SK-N-SH treated with all-trans-retinoic acid at 6 μM for 48 hours (cell line): ENCODE data around the gene PBX1.

Experiments
- ATAC-seq: fragments of 200-7000 bp; cut with Tn5 transposase; 3 replicates; pipeline ENCODE4 v1.9.1; 2020; ENCODE audit warnings: mild to moderate bottlenecking, moderate library complexity
- ARNTL ChIP-seq: fragments of 450-650 bp; formaldehyde crosslinking; IDR thresholded peaks from 2 replicates; pipeline ENCODE4 v1.5.0; 2020; ENCODE audit warnings: low read depth, mild to moderate bottlenecking, moderate library complexity, borderline replicate concordance
- BACH2 ChIP-seq: fragments of 250-450 bp; sonication (Bioruptor Pico); IDR thresholded peaks from 2 replicates; pipeline ENCODE4 v1.9.0; 2021; ENCODE audit warnings: mild to moderate bottlenecking, borderline replicate concordance
- CSDC2 ChIP-seq: fragments of 250-450 bp; sonication (Bioruptor Pico); IDR thresholded peaks from 2 replicates; pipeline ENCODE4 v1.5.0; 2020; ENCODE audit warnings: mild to moderate bottlenecking, moderate library complexity
- ESRRG ChIP-seq: fragments of 250-450 bp; sonication (Bioruptor Pico); IDR thresholded peaks from 2 replicates; pipeline ENCODE4 v1.6.1; 2021; ENCODE audit warnings: mild to moderate bottlenecking
- GLIS3 ChIP-seq: fragments of 250-450 bp; sonication (Bioruptor Pico); IDR thresholded peaks from 2 replicates; pipeline ENCODE4 v1.5.0; 2020; ENCODE audit warnings: mild to moderate bottlenecking, moderate library complexity
- ISL1 ChIP-seq: fragments of 250-450 bp; sonication (Bioruptor Pico); IDR thresholded peaks from 2 replicates; pipeline ENCODE4 v2.1.2; 2022; ENCODE audit warnings: mild to moderate bottlenecking, moderate library complexity
- OSR1 ChIP-seq: fragments of 250-450 bp; sonication (Bioruptor Pico); IDR thresholded peaks from 2 replicates; pipeline ENCODE4 v1.8.0; 2022; ENCODE audit warnings: moderate library complexity, mild to moderate bottlenecking, inconsistent platforms
- PPARA ChIP-seq: fragments of 250-450 bp; sonication (Bioruptor Pico); IDR thresholded peaks from 2 replicates; pipeline ENCODE4 v1.5.0; 2020; ENCODE audit warnings: mild to moderate bottlenecking, borderline replicate concordance
- RARB ChIP-seq: fragments of 250-450 bp; sonication (Bioruptor Pico); IDR thresholded peaks from 2 replicates; pipeline ENCODE4 v1.8.0; 2021; ENCODE audit warnings: mild to moderate bottlenecking, moderate library complexity
- SNAI2 ChIP-seq: fragments of 250-450 bp; sonication (Bioruptor Pico); IDR thresholded peaks from 2 replicates; pipeline ENCODE4 v1.5.0; 2020; ENCODE audit warnings: mild to moderate bottlenecking, moderate library complexity
- TCF4 ChIP-seq: fragments of 250-450 bp; sonication (Bioruptor Pico); IDR thresholded peaks from 2 replicates; pipeline ENCODE4 v1.8.0; 2021; ENCODE audit warnings: mild to moderate bottlenecking, moderate library complexity, borderline replicate concordance
- ZC3H10 ChIP-seq: fragments of 250-450 bp; sonication (Bioruptor Pico); IDR thresholded peaks from 2 replicates; pipeline ENCODE4 v1.5.1; 2021; ENCODE audit warnings: mild to moderate bottlenecking, moderate library complexity
- ZFP3 ChIP-seq: fragments of 250-450 bp; sonication (Bioruptor Pico); IDR thresholded peaks from 2 replicates; pipeline ENCODE4 v1.5.0; 2020; ENCODE audit warnings: mild to moderate bottlenecking, moderate library complexity
- ZFP30 ChIP-seq: fragments of 450-650 bp; formaldehyde crosslinking; IDR thresholded peaks from 2 replicates; pipeline ENCODE4 v1.5.0; 2022; ENCODE audit warnings: mild to moderate bottlenecking, moderate library complexity
- ZNF565 ChIP-seq: fragments of 450-650 bp; formaldehyde crosslinking; conservative IDR thresholded peaks from 2 replicates; pipeline ENCODE4 v1.5.0; 2020; ENCODE audit warnings: low read depth, mild to moderate bottlenecking, moderate library complexity
- ZNF70 ChIP-seq: fragments of 450-650 bp; formaldehyde crosslinking; IDR thresholded peaks from 2 replicates; pipeline ENCODE4 v1.5.0; 2020; ENCODE audit warnings: mild to moderate bottlenecking, moderate library complexity
- ZNF8 ChIP-seq: fragments of 450-650 bp; formaldehyde crosslinking; IDR thresholded peaks from 2 replicates; pipeline ENCODE4 v1.5.0; 2020; ENCODE audit warnings: mild to moderate bottlenecking, moderate library complexity
- TF ChIP-seq, protein P1 (sequence below): fragments of 250-450 bp; sonication (Bioruptor Pico); IDR thresholded peaks from 2 replicates; pipeline ENCODE4 v1.8.0; 2020; ENCODE audit warnings: mild to moderate bottlenecking, moderate library complexity, borderline replicate concordance
- TF ChIP-seq, protein P2 (sequence below): fragments of 250-450 bp; sonication (Bioruptor Pico); IDR thresholded peaks from 2 replicates; pipeline ENCODE4 v1.5.1; 2021; ENCODE audit warnings: mild to moderate bottlenecking, moderate library complexity
- TF ChIP-seq, protein P3 (sequence below): fragments of 250-450 bp; sonication (Bioruptor Pico); IDR thresholded peaks from 2 replicates; pipeline ENCODE4 v1.5.0; 2020; ENCODE audit warnings: mild to moderate bottlenecking, moderate library complexity
- TF ChIP-seq, protein P4 (sequence below): fragments of 250-450 bp; sonication (Bioruptor Pico); IDR thresholded peaks from 2 replicates; pipeline ENCODE4 v1.5.1; 2020; ENCODE audit warnings: low read depth, mild to moderate bottlenecking, moderate library complexity

The PBX1 gene

DNA sequence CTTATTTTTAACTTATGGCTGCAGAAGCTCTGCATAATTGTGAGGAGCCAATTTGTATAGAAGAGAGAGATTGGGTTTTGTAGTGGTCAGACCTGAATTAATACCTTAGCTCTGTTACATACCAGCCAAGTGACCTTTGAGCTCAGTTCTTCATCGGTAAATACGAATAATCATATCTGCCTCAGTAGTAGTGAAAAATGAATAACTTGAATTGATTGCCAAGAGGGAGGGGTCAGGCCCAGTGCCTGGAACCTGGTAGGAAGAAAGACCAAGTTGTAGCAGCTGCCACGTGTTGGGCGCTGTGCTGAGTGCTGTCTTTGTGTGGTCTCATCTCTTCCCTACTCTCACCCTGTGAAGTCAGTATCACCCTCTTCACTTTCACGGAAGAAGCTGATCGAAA, 247.5 kb downstream of the PBX1 start:
- no peak for TF ChIP-seq SNAI2 (CRISPR knock-in tag)
- TF ChIP-seq ISL1 (CRISPR knock-in tag), result no peak
- TF ChIP-seq TCF4, result no peak
- TF ChIP-seq ESRRG (CRISPR knock-in tag), result no peak
- TF ChIP-seq, protein P1, sequence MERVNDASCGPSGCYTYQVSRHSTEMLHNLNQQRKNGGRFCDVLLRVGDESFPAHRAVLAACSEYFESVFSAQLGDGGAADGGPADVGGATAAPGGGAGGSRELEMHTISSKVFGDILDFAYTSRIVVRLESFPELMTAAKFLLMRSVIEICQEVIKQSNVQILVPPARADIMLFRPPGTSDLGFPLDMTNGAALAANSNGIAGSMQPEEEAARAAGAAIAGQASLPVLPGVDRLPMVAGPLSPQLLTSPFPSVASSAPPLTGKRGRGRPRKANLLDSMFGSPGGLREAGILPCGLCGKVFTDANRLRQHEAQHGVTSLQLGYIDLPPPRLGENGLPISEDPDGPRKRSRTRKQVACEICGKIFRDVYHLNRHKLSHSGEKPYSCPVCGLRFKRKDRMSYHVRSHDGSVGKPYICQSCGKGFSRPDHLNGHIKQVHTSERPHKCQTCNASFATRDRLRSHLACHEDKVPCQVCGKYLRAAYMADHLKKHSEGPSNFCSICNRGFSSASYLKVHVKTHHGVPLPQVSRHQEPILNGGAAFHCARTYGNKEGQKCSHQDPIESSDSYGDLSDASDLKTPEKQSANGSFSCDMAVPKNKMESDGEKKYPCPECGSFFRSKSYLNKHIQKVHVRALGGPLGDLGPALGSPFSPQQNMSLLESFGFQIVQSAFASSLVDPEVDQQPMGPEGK (CRISPR knock-in tag), result no peak
- TF ChIP-seq GLIS3 (CRISPR knock-in tag), result no peak
- no peak for TF ChIP-seq ZNF8 (CRISPR knock-in tag)
- TF ChIP-seq, protein P2, sequence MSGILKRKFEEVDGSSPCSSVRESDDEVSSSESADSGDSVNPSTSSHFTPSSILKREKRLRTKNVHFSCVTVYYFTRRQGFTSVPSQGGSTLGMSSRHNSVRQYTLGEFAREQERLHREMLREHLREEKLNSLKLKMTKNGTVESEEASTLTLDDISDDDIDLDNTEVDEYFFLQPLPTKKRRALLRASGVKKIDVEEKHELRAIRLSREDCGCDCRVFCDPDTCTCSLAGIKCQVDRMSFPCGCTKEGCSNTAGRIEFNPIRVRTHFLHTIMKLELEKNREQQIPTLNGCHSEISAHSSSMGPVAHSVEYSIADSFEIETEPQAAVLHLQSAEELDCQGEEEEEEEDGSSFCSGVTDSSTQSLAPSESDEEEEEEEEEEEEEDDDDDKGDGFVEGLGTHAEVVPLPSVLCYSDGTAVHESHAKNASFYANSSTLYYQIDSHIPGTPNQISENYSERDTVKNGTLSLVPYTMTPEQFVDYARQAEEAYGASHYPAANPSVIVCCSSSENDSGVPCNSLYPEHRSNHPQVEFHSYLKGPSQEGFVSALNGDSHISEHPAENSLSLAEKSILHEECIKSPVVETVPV, result no peak
- TF ChIP-seq CSDC2 (CRISPR knock-in tag), result no peak
- TF ChIP-seq ZFP3 (CRISPR knock-in tag), result no peak
- TF ChIP-seq, all 23 proteins: peak for 0
- ATAC-seq, result no peak

DNA sequence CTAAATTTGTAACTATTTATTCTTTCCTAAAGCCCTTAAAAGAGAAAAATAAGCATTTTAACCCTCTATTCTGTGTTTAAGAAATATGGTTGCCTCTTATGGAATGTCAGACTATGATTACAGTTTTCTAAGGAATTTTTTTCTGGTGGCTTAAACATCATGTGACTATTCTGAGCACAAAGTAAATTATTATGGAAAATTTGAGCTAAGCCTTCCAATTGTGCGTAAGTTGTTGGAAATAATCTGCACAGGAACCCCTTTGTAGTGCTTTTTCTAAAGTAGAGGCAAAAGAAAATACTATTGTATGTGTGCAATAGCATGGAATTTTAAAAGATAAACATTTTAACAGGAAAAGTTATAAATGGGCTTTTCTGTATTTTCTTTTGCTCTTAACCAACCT, 254.8 kb downstream of the PBX1 start:
- TF ChIP-seq ZNF70 (CRISPR knock-in tag), result no peak
- no peak for TF ChIP-seq BACH2 (CRISPR knock-in tag)
- no peak for TF ChIP-seq ZFP3 (CRISPR knock-in tag)
- TF ChIP-seq ZNF8 (CRISPR knock-in tag), result no peak
- TF ChIP-seq ARNTL (CRISPR knock-in tag), result no peak
- TF ChIP-seq PPARA (CRISPR knock-in tag), result no peak
- TF ChIP-seq, protein P1 (CRISPR knock-in tag), result no peak
- TF ChIP-seq, protein P3, sequence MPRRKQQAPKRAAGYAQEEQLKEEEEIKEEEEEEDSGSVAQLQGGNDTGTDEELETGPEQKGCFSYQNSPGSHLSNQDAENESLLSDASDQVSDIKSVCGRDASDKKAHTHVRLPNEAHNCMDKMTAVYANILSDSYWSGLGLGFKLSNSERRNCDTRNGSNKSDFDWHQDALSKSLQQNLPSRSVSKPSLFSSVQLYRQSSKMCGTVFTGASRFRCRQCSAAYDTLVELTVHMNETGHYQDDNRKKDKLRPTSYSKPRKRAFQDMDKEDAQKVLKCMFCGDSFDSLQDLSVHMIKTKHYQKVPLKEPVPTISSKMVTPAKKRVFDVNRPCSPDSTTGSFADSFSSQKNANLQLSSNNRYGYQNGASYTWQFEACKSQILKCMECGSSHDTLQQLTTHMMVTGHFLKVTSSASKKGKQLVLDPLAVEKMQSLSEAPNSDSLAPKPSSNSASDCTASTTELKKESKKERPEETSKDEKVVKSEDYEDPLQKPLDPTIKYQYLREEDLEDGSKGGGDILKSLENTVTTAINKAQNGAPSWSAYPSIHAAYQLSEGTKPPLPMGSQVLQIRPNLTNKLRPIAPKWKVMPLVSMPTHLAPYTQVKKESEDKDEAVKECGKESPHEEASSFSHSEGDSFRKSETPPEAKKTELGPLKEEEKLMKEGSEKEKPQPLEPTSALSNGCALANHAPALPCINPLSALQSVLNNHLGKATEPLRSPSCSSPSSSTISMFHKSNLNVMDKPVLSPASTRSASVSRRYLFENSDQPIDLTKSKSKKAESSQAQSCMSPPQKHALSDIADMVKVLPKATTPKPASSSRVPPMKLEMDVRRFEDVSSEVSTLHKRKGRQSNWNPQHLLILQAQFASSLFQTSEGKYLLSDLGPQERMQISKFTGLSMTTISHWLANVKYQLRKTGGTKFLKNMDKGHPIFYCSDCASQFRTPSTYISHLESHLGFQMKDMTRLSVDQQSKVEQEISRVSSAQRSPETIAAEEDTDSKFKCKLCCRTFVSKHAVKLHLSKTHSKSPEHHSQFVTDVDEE, result no peak
- no peak for TF ChIP-seq ZC3H10
- no peak for TF ChIP-seq ZNF565
- TF ChIP-seq, protein P4, sequence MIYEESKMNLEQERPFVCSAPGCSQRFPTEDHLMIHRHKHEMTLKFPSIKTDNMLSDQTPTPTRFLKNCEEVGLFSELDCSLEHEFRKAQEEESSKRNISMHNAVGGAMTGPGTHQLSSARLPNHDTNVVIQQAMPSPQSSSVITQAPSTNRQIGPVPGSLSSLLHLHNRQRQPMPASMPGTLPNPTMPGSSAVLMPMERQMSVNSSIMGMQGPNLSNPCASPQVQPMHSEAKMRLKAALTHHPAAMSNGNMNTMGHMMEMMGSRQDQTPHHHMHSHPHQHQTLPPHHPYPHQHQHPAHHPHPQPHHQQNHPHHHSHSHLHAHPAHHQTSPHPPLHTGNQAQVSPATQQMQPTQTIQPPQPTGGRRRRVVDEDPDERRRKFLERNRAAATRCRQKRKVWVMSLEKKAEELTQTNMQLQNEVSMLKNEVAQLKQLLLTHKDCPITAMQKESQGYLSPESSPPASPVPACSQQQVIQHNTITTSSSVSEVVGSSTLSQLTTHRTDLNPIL, result no peak
- no peak for TF ChIP-seq TCF4
- TF ChIP-seq ZFP30 (CRISPR knock-in tag), result no peak
- no peak for TF ChIP-seq CSDC2 (CRISPR knock-in tag)
- TF ChIP-seq, protein P2, result no peak
- ATAC-seq, result no peak

DNA sequence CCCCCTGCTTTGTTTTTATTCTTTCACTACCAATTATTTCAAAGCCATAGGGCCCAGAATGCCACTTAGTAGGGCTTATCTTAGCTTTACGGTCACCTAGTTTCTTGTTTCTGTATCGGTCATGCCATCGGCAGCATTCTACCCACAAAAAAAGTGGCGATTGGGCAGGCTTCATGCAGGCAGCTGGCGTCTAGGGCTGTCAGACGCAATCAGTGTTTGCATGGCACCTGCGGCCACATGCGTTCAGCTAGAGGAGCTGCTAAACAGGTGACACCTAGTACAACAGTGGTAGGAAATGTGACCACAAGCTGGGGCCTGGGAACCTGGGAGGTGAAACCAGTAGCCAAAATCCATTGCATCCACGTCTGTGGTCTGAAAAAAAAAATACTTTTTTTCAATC, 262.7 kb downstream of the PBX1 start:
- no peak for ATAC-seq
- TF ChIP-seq TCF4, result no peak
- TF ChIP-seq OSR1, result no peak
- TF ChIP-seq ZFP3 (CRISPR knock-in tag), result no peak
- TF ChIP-seq, protein P1 (CRISPR knock-in tag), result no peak
- no peak for TF ChIP-seq RARB (CRISPR knock-in tag)
- TF ChIP-seq ESRRG (CRISPR knock-in tag), result no peak
- no peak for TF ChIP-seq ZNF70 (CRISPR knock-in tag)
- TF ChIP-seq PPARA (CRISPR knock-in tag), result no peak
- no peak for TF ChIP-seq ZC3H10
- TF ChIP-seq, protein P3, result no peak
- TF ChIP-seq BACH2 (CRISPR knock-in tag), result no peak
- no peak for TF ChIP-seq GLIS3 (CRISPR knock-in tag)
